LNCaP clone FGC (cell line): ENCODE data around the gene TNFRSF14.

ENCODE experiments used
- DNase-seq: peaks from one replicate; pipeline ENCODE4 v3.0.0-alpha.2; 2011; ENCODE audit warnings: low read depth
- H3K4me3 ChIP-seq: 2 replicates; pipeline ENCODE4 v1.5.1; 2011; ENCODE audit warnings: mild to moderate bottlenecking, low read depth, low read length, control low read depth
- CTCF ChIP-seq: IDR thresholded peaks from 2 replicates; pipeline ENCODE4 v1.5.1; 2012; ENCODE audit warnings: mild to moderate bottlenecking; ENCODE audit not compliant: control insufficient read depth, insufficient read depth; ENCODE audit errors: extremely low read depth

The TNFRSF14 gene

GRCh38 chr1:2527556-2527860 is 28.7 kb upstream of the TNFRSF14 start:
- TF ChIP-seq CTCF = no peak
- DNase-seq = no peak
- H3K4me3 ChIP-seq = no peak overlapping the region

DNA sequence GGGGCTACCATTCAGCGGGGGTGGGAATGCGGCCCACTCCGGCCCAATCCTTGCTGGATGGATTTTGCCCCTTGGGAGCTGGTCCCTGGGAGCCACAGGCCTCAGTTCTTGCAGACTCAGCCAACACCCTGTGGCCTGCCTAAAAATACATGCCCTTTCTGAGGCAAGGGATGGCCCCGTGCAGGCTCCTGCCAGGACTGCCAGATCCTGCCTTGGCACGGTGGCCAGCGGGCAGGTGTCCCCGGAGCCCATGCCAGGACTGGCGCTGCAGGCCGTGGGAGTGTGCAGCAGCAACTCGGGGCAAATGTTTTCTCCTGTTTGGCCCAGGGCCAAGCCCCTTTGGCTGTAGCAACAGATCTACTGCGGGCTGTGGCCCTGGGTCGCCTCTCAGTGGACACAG is 28.2 kb upstream of the TNFRSF14 start:
- DNase-seq = peak; percentile 50
- no peak for TF ChIP-seq CTCF
- H3K4me3 ChIP-seq = no peak overlapping the region

DNA sequence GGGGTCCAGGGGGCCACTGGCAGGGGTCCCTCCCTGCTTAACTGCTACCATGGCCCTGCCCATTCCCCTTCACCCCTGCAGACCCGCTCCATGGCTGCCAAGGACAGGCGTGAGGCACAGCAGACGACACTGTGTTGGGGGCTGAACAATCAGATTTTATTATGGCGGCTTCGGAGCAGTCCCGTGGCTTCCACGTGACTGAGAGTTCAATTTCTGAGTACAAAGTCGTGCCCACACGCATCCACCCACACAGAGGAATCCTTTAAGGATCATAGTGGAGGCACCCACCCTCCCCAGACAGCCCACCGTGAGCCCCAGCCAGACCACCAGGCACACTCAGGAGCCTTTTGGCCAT is 27.6 kb upstream of the TNFRSF14 start:
- DNase-seq = no peak
- no peak overlapping the region for H3K4me3 ChIP-seq
- TF ChIP-seq CTCF = no peak

- no peak for DNase-seq
- no peak for TF ChIP-seq CTCF
- no peak overlapping the region for H3K4me3 ChIP-seq
These were observed 27.0 kb upstream of the TNFRSF14 start for GRCh38 chr1:2528966-2529783.

DNA sequence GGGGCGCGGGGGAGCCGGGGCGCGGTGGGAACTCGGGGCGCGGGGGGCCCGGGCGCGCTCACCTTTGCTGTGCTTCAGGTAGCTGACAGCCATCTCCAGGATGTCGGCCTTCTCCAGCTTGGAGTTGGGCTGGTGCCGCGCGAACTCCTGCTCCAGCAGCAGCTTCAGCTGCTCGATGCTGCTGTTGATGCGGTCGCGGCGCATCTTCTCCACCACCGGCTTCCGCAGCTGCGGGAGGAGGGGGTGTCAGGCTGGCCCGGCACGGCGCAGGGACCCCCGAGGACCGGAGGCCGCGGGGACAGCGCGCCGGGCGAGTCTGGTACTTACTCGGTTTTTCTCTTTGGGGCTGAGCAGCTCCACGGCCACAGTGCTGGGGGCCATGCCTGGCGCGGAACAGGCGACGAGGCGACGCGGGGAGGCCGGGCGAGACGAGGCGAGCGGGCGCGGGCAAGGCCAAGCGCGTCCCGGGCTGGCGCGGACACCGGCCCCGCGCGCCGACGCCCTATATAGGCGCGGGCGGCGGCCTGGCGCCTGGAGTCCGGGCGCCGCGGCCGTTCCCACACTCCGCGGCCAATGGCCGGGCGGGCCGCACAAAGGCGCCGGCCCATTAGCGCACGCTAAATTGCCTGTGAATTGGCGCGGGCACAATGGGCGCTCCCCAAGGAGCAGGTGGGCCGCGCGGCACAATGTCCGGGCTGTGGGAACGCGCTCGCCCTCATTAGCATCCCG is 26.2 kb upstream of the TNFRSF14 start, which contains the start of gene HES5:
Gene HES5 (minus strand): TSS at position 480 of the 729 bp plus-strand sequence. CDS start 99 bp downstream, at position 381.
- DNase-seq = no peak
- no peak within 1 kb of the TSS for H3K4me3 ChIP-seq
- no peak for TF ChIP-seq CTCF

- H3K4me3 ChIP-seq = no peak overlapping the region
- DNase-seq = peak; percentile 45
- peak; percentile 43 for TF ChIP-seq CTCF
These were observed 25.4 kb upstream of the TNFRSF14 start for GRCh38 chr1:2530513-2531361.
